ENCODE results near the gene SIDT2.
"Not testable (repeated sequence)": the region's sequence is repeated elsewhere in the genome, so short reads cannot be mapped to it uniquely, and the experiment has no call there.

Gene SIDT2

GRCh38 chr11:117181586-117182550 is 3.3 kb downstream of the SIDT2 start:
- peaks cover 7% of the 10 kb centered on the region for H3K27me3 Mint-ChIP-seq (ENCODE audit: low read depth, poor library complexity)
- peaks cover 47% of the 10 kb centered on the region for H3K4me1 Mint-ChIP-seq
- DNase-seq, result no peak
- H3K27ac Mint-ChIP-seq, result no peak overlapping the region
- no peaks in the 10 kb centered on the region for H3K9me3 Mint-ChIP-seq
- no peak for TF ChIP-seq CTCF (IDR thresholded peaks at IDR 0.05)
- no peak overlapping the region for H3K4me3 Mint-ChIP-seq
- H3K36me3 Mint-ChIP-seq (ENCODE audit: low read depth), result peaks cover 15% of the 10 kb centered on the region

- Mint-ChIP-seq H3K4me3 (no peak overlapping the region), H3K4me1 (peaks cover 53% of the 10 kb centered on the region), H3K9me3 (no peaks in the 10 kb centered on the region), H3K27me3 (ENCODE audit: low read depth, poor library complexity) (peaks cover 9% of the 10 kb centered on the region), H3K36me3 (ENCODE audit: low read depth) (peaks cover 20% of the 10 kb centered on the region), H3K27ac (no peak overlapping the region)
- TF ChIP-seq CTCF (IDR thresholded peaks at IDR 0.05), result no peak
- no peak for DNase-seq
These were observed 4.0 kb downstream of the SIDT2 start for GRCh38 chr11:117182551-117182935.

- not testable (repeated sequence) for H3K9me3 Mint-ChIP-seq, DNase-seq
These were observed 4.6 kb downstream of the SIDT2 start for GRCh38 chr11:117183178-117183577.

GRCh38 chr11:117183724-117184349 is 5.3 kb downstream of the SIDT2 start:
- no peak overlapping the region for H3K27ac Mint-ChIP-seq
- peaks cover 50% of the 10 kb centered on the region for H3K4me1 Mint-ChIP-seq
- peaks cover 20% of the 10 kb centered on the region for H3K36me3 Mint-ChIP-seq (ENCODE audit: low read depth)

More at GRCh38 chr11:117183178-117183577, 4.6 kb downstream of the SIDT2 start:
- not testable (repeated sequence) for H3K4me3 Mint-ChIP-seq; H3K27ac Mint-ChIP-seq; H3K27me3 Mint-ChIP-seq (ENCODE audit: low read depth, poor library complexity)
- Mint-ChIP-seq H3K4me1 (peaks cover 53% of the 10 kb centered on the region), H3K36me3 (ENCODE audit: low read depth) (peaks cover 20% of the 10 kb centered on the region)

GRCh38 chr11:117185736-117186430 is 7.3 kb downstream of the SIDT2 start:
- Mint-ChIP-seq H3K4me3 (no peak overlapping the region), H3K27me3 (ENCODE audit: low read depth, poor library complexity) (peaks cover 6% of the 10 kb centered on the region), H3K9me3 (no peaks in the 10 kb centered on the region), H3K27ac (peak overlapping the region; percentile 45), H3K36me3 (ENCODE audit: low read depth) (peaks cover 20% of the 10 kb centered on the region), H3K4me1 (peaks cover 32% of the 10 kb centered on the region)
- DNase-seq, result no peak
- TF ChIP-seq CTCF (IDR thresholded peaks at IDR 0.05), result no peak

More at GRCh38 chr11:117183724-117184349, 5.3 kb downstream of the SIDT2 start:
- H3K4me3 Mint-ChIP-seq, result no peak overlapping the region
- no peak for TF ChIP-seq CTCF (IDR thresholded peaks at IDR 0.05)
- DNase-seq, result no peak
- no peaks in the 10 kb centered on the region for H3K9me3 Mint-ChIP-seq
- peaks cover 9% of the 10 kb centered on the region for H3K27me3 Mint-ChIP-seq (ENCODE audit: low read depth, poor library complexity)

- H3K36me3 Mint-ChIP-seq (ENCODE audit: low read depth), result peaks cover 20% of the 10 kb centered on the region
- no peak for DNase-seq
- no peak for TF ChIP-seq CTCF (IDR thresholded peaks at IDR 0.05)
- peak overlapping the region; percentile 45 for H3K27ac Mint-ChIP-seq
- H3K27me3 Mint-ChIP-seq (ENCODE audit: low read depth, poor library complexity), result peaks cover 6% of the 10 kb centered on the region
- no peak overlapping the region for H3K4me3 Mint-ChIP-seq
- H3K9me3 Mint-ChIP-seq, result no peaks in the 10 kb centered on the region
- H3K4me1 Mint-ChIP-seq, result peaks cover 27% of the 10 kb centered on the region
These were observed 7.9 kb downstream of the SIDT2 start for GRCh38 chr11:117186431-117186761.

Data from nephron progenitor cell (in vitro differentiated cells).